Uterus (tissue), 2 donors: Measurements from ENCODE around the gene PLPP4.

Experiments used
- POLR2A ChIP-seq, 2 donors: fragments of 450-650 bp; IDR thresholded peaks; one replicate each; pipeline ENCODE4 v1.6.1; 2016; ENCODE audit warnings: antibody characterized with exemption in 2 of 2, mild to moderate bottlenecking in 1 of 2, moderate library complexity in 1 of 2
- TF ChIP-seq, protein P1 (sequence below), 4 experiments: fragments of 200-600 bp in 2 of 4; fragments of 450-650 bp in 2 of 4; sonication (generic) in 2 of 4; IDR thresholded peaks; one replicate each; pipeline ENCODE4 v1.5.1; 2016 to 2019; ENCODE audit warnings: antibody characterized with exemption in 4 of 4, mild to moderate bottlenecking in 2 of 4, moderate library complexity in 1 of 4

DNA sequence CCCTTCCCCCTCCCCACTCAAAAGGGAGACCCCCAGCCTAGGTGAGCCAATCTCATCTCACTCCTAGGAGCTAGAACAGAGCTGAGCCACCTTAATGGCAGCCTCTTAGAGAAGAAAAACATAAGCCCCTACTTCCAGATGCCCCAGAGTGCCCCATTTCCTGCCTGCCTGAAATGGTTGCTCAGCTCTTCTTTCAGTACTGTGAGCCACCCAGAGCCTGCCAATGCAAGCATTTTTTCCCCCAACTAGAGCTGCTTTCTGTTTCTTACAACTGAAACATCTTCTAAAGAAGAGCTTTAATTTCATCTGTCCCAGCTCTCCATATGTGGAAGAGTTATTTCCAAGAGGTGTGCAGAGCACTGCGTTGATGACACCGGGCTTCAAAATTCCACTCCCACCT lies 136.7 kb downstream of the PLPP4 start:
- TF ChIP-seq, protein P1, sequence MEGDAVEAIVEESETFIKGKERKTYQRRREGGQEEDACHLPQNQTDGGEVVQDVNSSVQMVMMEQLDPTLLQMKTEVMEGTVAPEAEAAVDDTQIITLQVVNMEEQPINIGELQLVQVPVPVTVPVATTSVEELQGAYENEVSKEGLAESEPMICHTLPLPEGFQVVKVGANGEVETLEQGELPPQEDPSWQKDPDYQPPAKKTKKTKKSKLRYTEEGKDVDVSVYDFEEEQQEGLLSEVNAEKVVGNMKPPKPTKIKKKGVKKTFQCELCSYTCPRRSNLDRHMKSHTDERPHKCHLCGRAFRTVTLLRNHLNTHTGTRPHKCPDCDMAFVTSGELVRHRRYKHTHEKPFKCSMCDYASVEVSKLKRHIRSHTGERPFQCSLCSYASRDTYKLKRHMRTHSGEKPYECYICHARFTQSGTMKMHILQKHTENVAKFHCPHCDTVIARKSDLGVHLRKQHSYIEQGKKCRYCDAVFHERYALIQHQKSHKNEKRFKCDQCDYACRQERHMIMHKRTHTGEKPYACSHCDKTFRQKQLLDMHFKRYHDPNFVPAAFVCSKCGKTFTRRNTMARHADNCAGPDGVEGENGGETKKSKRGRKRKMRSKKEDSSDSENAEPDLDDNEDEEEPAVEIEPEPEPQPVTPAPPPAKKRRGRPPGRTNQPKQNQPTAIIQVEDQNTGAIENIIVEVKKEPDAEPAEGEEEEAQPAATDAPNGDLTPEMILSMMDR (IDR thresholded peaks at IDR 0.05): no peak
- no peak for TF ChIP-seq POLR2A (IDR thresholded peaks at IDR 0.05)
